PFSK-1 (cell line): ENCODE results near the gene SMIM23.

Source experiments
- FOXP2 ChIP-seq: optimal IDR thresholded peaks from 2 replicates; pipeline ENCODE3; 2011; ENCODE audit warnings: borderline replicate concordance, control low read depth, inconsistent platforms; ENCODE audit not compliant: insufficient read depth; ENCODE audit errors: extremely low read length, extremely low read depth
- POLR2AphosphoS5 ChIP-seq: IDR thresholded peaks from 2 replicates; pipeline ENCODE4 v1.6.1; 2012; ENCODE audit warnings: low read depth, mild to moderate bottlenecking, control low read depth, low read length, moderate library complexity
- SIN3A ChIP-seq: IDR thresholded peaks from 2 replicates; pipeline ENCODE4 v1.6.1; 2012; ENCODE audit warnings: mild to moderate bottlenecking, low read length, moderate library complexity, borderline replicate concordance; ENCODE audit not compliant: insufficient read depth
- TAF1 ChIP-seq: IDR thresholded peaks from 2 replicates; pipeline ENCODE4 v1.6.1; 2012; ENCODE audit warnings: low read length, control low read depth, borderline replicate concordance; ENCODE audit not compliant: insufficient read depth
- TF ChIP-seq, protein P1 (sequence below), 2 experiments: IDR thresholded peaks; 2 replicates each; pipeline versions ENCODE4 v1.6.1 to v1.8.0; 2011 to 2012; ENCODE audit warnings: low read depth in 2 of 2, low read length in 2 of 2, control low read depth in 1 of 2, inconsistent platforms in 1 of 2, mild to moderate bottlenecking in 1 of 2, moderate library complexity in 1 of 2; ENCODE audit not compliant: insufficient read depth in 1 of 2

SMIM23 gene

DNA sequence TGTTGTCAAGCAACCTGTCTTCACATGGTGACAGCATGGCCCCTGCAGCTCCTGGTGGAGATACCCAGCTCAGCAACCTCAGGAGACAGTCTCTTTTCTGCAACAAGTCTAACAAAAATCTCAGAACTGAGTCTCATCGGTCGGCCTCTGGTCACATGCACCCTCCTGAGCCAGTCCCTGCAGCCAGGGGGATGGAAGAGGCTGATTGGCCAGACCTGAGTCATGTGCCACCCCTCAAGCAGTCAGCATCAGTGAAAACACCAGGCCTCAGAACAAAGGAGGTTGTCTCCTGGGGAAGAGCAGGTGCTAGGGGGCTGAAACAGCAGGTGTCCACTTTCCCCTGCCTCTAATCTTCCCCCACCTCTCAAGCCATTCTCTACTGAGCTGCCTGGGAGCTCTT, 54.4 kb downstream of the SMIM23 start:
- no peak for TF ChIP-seq POLR2AphosphoS5
- TF ChIP-seq, protein P1, sequence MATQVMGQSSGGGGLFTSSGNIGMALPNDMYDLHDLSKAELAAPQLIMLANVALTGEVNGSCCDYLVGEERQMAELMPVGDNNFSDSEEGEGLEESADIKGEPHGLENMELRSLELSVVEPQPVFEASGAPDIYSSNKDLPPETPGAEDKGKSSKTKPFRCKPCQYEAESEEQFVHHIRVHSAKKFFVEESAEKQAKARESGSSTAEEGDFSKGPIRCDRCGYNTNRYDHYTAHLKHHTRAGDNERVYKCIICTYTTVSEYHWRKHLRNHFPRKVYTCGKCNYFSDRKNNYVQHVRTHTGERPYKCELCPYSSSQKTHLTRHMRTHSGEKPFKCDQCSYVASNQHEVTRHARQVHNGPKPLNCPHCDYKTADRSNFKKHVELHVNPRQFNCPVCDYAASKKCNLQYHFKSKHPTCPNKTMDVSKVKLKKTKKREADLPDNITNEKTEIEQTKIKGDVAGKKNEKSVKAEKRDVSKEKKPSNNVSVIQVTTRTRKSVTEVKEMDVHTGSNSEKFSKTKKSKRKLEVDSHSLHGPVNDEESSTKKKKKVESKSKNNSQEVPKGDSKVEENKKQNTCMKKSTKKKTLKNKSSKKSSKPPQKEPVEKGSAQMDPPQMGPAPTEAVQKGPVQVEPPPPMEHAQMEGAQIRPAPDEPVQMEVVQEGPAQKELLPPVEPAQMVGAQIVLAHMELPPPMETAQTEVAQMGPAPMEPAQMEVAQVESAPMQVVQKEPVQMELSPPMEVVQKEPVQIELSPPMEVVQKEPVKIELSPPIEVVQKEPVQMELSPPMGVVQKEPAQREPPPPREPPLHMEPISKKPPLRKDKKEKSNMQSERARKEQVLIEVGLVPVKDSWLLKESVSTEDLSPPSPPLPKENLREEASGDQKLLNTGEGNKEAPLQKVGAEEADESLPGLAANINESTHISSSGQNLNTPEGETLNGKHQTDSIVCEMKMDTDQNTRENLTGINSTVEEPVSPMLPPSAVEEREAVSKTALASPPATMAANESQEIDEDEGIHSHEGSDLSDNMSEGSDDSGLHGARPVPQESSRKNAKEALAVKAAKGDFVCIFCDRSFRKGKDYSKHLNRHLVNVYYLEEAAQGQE (IDR thresholded peaks at IDR 0.05; ENCODE audit: insufficient read depth in 1 of 2, low read depth in 2 of 2, low read length in 2 of 2): no peak
- TF ChIP-seq FOXP2: no peak
- no peak for TF ChIP-seq TAF1
- TF ChIP-seq SIN3A: no peak
